LoVo (cell line): ENCODE measurements around the gene IL20RA.

Experiments used
- DNase-seq: peaks from one replicate; pipeline ENCODE4 v3.0.0-alpha.2; 2016; ENCODE audit warnings: low spot score

IL20RA gene

DNA sequence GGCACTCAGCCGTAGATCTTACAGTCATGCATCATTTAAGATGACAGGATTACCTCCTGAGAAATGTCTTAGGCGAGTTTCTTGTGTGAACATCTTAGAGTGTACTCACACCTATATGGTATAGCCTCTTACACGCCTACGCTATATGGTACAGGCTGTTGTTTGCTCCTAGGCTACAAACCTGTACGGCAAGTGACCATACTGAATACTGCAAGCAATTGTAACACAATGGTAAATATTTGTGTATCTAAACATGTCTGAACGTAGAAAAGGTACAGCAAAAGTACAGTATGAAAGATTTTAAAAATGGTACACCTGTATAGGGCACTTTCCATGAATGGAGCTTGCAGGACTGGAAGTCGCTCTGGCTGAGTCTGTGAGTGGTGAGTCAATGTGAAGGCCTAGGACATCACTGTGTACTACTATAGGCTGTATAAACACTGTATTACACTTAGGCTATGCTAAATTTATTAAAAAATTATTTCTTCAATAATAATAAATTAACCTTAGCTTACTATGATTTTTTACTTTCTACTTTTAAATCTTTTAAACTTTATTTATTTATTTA is 541 bp upstream of the IL20RA start:
- DNase-seq, result peak; percentile 44

DNA sequence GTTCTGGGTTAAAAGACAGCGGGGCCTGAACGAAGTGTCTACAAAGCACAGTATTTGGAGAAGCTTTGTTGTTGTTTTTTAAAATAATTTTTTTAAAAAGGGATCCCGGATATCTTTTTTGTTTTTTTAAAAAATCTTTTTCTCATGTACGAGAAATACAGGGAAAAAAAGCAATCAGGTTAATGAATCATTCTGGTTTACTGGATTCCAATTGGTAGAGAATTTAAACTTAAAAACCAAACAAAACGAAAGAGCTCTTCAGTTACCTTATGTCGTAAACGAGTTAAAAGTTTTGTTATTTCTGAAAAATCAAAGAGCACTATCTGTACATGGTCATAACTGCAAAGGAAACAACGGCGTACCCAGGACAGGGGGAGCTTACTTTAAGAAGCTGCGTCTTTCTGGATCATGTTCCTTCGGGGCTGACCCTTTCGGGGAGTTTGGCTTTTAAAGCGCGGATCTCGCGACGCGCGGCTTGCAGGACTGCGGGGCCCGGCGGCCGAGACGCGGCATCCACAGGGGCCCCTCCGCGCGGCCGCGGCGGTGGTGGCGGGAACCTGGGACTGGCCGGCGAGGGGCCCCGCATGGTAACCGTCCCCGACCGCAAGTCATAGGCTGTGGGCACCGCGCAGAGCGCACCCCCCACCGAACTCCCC is 927 bp downstream of the IL20RA start:
- DNase-seq, result peak; percentile 51

DNA sequence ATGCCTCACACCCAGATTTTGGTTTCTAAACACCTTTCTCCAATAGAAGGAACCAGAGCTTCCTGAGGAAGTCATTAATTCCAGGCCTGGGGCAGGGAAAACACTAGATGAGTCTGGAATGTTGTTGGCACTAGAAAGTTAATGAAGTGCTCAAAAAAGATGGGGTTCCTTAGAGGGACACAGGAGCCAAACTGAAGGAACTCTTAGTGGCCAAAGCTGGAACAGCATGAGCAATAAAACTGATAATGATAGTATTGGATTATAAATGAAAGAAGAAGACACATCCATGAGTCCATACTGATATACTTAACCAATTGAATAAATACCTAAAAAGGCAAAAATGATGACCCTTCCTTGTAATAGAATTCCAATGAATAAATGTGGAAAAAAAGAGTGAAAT is 4.4 kb downstream of the IL20RA start:
- DNase-seq, result no peak

DNA sequence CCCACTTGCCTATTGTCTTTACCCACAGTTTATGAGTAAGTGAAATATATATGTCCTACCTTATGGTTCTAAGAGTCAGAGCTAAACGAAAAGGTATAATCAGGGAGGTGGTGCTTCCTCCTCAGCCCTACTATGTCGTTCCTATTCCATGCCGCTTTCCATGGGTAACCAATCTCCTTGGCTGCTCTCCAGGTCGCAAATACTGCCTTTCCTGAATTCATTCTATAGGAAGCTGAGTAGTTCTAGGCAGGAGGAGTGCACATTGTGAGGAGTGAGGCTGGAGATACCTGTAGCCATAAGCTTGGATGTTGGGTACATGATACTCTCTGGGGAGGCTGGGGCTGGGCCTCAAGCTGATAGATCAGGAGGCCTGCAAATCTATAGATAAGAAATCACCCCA is 5.8 kb downstream of the IL20RA start:
- DNase-seq, result peak; percentile 43

DNA sequence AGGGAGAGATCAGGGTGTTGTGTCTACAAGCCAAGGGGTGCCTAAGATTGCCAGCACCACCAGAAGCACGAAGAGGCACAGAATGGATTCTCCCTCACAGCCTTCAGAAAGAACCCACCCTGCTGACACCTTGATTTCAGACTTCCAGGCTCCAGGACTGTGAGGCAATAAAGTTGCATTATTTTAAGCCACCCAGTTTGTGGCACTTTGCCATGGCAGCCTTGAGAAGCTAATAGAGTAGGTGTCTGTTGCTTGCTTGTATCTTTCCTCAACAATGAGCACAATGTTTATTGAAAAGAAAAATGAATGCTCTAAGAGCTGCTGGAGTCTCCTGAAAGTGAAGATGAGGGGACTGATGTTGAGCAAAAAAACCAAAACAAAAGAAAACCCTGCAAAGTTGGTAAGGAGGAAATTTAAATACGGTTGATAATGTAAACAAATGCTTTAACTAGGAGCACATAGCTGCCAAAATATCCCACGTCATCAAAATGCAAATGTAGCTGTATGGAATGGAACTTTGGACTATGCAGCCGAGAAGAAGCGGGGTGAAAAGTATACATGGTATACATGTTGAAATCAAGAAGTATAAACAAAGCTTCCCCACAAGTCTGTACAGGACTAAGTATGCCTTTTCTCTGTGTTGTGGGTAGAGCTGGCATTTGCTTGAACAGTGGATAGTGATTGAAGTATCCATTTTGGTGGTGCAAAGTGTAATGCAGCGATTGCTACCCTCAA is 8.0 kb downstream of the IL20RA start:
- peak; percentile 63 for DNase-seq

DNA sequence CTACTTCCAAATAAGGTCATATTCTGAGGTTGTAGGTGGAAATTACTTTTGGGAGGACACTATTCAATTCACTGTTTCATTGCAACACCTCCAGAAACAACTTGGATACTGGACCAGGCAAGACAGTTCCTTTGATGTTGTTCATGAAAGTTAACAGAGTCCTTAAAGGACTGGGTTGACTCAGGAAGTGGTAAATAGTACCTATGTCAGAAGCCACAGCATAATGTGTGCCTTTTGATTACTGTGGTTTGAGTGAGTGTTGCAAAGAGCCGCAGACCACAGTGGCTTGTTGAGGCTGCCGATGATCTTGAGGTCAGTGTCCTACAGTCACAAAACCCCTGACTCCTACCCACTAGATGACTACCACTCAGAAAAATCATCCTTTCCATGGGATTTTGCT is 10.9 kb downstream of the IL20RA start:
- peak; percentile 41 for DNase-seq

DNA sequence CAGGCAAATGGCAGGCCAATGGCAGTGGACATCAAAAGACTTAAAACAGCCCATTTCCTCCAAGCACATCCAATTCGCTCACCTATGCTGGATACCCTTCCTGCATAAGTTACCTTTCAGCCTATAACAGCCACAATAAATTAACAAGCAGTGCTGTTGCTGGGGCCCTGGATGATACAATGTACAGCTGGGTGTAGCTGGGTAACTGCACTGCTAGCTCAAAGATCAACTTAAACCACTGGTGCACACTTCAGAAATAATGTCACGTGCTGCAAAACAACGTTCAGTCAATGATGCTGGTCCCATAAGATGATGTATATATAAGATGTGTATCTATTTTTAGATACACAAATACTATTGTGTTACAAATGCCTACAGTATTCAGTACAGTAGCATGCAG is 13.6 kb downstream of the IL20RA start:
- DNase-seq, result no peak

DNA sequence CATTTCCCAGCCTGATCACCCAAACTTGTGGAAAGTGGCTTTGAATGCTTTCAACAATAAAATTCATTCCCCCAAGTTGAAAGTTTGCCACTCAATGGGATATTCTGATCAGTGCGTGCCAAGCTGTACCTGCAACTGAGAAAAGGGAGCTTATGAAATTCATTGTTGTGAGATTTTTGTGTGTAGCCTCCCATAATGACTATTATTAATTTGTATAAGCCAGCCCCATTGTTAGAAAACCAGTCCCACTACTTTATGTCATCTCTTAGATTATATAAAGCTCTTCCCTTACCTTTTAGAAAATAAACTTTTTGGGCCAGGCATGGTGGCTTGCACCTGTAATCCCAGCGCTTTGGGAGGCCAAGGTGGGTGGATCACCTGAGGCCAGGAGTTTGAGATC is 15.9 kb downstream of the IL20RA start:
- DNase-seq, result no peak

DNA sequence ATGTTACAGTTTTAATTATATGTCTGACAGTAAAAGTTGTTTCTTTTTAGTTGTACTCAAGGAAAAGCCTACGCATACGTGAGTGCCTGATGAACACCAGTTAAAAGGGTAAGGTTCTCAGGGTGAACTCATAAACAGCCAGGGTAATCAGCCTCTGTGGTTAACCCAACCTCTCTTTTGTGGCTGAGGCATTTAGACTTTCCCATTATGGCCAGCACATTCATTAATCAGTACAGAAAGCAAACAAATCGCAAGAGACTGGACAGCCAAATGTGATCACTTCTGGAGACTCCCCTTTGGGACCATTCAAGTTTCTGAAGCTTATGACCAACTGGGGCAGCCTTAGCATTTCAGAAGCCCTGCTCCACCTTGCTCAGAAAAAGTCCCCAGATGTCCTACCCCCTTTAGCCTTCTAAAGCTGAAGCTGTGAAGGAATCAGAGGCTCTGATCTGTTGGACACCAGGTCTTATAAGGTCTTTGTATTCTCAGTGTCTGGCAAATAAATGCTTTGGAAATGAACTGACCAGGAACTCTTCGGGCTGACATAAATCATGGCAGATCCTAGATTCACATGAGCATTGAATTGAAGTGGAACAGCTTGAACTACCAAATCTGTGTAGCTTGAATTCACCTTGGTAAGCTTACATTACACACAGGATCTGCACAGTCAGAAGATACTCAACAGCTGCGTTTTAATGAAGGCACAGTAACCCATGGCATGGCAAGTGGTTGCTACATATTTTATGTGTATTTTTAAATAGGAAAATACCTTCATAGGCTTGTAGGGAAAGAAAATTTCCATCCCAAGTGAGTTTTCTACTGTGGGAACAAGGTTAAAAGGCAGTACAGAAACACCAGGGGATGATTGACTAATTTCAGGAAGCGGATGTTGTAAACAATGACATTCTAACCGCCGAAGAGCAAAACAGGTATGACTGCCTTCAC is 18.7 kb downstream of the IL20RA start:
- peak; percentile 86 for DNase-seq

DNA sequence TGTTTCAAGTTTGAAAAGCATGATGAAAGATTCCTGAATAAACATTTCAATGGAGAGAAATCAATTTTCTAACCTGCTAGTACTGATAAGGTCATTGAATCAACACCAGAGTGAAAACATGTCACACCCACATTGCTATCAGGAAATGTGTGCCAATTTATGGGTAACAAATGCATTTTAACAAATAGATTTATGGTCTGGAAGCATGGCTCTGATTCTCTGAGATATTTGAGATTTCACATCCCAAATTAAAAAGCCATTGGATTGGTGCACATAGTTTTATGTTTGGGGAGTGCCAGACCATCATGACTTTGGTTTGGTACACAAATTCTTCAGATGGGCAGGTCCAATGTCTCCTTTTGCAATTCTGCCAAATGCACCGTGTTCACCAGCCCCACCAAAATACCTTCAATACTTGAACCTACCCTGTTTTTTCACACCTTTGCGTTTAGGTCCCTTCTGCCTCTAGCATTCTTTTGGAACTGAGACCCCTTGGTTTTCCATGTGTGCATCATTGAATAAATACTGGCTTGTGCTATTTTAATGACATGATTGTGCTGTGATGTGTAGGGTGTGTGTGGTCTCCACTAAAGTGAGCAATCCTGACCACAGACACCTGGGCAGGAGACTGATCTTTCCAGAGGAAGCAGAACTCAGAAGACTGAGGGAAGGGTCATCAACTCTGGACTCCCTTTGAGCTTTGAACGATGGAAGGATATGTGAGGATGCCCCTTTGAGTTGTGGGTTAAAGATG is 20.4 kb downstream of the IL20RA start:
- peak; percentile 75 for DNase-seq

DNA sequence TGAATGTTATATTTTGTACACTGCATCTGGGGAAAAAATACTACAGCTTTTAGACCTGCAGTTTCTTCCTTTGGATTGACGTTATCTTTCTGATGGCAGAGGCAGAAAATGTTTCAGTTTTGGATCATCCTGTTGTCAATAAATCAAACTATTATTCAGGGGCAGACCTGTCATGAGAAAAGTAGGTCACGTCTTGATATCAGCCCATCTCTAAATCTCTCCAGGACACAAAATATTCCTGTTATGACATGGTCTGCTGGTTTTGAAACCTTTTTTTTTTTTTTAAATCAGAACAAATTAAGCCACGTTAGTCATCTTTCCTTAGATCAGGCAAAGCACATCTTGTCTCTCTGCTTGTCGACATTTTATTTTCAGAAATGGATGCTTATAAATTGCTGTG is 24.0 kb downstream of the IL20RA start:
- no peak for DNase-seq

DNA sequence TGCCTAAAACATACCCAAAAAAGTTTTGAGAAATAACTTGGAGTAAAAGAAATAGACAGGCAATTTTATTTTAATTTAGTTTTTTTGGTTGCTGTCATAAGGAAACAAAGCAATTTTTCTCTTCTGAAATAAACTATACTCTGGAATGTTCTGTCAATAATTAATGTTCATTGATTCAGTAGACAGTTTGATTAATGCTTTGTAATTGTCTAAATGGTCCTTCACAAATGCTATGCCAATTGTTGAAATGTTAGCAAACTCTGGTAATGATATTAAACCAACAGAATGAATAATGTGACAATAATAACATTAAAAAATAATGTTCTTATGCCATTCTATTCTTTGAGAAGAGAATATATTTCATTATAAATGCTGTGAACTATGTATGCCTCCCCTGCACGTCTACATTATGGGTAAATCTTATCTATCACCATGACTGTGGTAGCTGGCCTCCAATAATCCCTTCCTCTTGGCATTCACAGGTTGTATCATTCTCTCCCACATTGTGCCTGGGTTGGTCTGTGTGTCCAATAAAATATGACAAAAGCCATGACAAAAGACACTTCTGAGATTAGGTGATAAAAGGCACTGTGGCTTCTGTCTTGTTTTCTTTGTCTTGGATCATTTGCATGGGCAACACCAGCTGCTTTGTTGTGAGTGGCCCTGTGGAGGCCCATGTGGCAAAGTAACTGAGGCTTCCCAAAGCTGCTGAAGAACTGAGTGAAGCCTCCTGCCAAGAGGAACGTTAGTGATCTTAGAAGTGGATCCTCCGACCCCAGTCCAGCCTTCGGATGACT is 25.1 kb downstream of the IL20RA start:
- no peak for DNase-seq

DNA sequence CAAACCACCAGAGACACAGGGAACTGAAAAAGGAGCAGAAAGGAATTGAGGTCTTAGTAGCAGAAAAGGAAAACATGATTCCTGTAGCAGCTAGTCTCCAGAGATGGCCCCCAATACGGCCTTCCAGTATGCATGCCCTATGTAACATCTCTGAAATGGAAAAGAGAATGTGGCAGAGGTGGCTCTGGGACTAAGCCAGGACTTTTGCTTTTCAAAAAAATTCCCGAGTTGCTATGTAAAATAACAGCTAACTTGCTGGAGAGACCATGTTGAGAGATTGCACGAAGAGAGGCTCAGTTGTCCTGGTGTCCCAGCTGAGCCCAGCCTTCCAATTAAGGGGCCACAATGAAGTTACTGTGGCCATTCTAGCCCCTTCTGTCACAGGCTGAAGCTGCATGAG is 27.7 kb downstream of the IL20RA start:
- DNase-seq, result no peak

DNA sequence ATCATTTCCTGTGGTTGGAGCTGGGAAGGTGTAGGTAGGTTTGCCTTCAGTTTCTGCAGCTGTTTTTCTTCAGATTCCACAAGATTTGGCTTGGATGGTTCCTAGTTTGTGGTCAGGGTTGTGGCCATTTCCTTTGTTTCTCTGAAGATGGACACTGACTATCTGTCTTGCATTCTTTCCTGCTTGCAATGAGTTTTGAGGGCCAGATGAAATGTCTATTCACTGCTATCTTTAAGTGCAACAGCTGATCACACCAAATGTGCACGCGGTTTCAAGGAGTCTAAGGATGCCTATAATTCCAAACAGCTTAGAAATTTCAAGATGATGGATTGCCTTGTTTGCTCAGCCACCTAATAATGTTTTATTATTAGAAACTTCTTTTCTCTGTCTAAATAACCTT is 28.4 kb downstream of the IL20RA start:
- DNase-seq, result no peak

DNA sequence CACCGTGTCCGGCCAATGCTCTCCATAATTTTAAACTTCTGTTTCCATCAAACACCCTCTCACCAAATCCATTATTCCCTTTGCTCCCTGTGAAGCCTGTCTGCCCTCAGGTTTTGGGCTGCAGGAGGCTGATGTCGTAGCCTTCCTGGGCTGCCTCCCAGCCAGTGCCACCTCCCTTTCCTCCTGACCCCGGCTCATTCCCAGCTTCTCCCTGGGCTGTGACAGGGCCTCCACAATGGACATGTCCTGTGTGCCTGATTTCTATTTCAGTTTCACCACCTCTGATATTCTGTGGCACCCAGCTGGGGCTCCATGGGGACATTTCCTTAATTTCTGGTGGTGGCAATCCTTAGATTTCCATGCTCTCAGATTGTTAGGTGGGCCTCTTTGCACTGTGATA is 28.8 kb downstream of the IL20RA start:
- no peak for DNase-seq

DNA sequence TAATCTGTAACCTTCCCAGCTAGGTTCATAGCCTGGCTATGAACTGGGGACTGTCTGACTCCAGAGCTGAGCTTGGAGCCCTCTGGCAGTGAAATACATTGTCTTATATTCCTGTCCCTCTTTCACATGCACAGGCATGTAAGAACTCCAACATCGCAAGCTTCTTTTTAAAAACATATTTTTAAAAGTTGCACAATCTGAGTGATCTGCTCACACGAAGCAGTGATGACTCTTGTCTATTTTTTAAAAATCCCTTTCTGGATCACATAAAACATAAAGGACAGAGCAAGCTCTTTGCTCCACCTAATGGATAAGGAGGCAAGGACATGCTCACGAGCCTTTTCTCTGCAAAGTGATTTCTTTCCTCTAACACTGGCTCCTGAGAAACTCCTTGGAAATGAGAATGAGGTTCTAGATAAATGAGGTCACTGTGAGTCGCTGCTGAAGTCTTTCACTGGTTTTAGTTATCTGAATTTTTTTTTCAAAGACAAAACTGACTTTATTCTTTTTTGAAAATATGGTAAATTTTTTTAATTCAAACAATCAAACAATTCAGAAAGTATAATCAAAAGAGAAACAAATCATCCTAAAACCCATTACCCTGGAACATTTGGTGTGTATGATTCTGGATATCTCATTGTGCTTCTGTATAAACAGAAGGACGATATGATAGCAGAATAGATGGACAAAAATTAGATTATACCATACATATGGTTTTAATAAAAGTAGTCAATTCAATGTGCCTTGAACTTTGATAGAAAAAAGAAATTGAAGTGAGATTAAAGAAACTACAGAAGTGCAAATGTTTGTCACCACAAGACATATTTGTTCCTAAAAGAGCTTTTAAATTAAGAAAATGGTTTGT is 30.8 kb downstream of the IL20RA start:
- peak; percentile 61 for DNase-seq

DNA sequence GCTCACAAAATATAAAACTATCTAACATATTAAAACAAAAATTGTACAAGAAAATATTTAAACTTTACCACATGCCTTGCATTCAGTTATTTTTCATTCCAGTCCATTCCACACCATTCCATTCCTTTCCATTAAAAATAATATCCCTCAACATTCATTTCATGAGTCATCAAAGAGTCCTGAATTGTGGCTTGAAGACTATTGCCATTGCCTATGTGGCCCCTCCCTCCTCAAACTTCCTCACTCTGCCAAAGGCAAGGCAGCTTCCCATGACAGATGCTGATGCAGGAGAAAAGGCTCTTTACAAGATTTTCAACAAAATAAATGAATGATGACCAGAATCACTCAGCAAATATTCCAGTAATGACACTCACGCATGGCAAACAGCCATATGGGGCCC is 31.7 kb downstream of the IL20RA start:
- no peak for DNase-seq

DNA sequence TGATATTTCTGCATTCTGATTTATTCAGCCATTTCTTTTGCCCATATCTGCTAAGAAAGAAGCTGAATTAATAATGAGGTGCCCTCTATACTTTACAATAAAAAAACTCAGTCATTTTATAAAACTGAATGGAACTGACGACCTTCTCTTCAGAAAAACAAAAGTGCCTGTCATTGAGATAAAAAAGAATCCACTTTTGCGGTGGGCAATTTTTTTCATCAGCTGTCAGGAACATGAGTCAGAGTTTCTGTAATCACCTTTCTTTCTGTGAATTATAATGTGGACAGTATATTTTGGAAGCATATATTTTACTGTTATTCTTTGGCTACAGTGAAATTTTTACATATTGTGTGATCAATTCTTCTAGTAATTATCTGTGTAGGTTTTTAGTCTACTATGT is 33.4 kb downstream of the IL20RA start:
- DNase-seq, result no peak

DNA sequence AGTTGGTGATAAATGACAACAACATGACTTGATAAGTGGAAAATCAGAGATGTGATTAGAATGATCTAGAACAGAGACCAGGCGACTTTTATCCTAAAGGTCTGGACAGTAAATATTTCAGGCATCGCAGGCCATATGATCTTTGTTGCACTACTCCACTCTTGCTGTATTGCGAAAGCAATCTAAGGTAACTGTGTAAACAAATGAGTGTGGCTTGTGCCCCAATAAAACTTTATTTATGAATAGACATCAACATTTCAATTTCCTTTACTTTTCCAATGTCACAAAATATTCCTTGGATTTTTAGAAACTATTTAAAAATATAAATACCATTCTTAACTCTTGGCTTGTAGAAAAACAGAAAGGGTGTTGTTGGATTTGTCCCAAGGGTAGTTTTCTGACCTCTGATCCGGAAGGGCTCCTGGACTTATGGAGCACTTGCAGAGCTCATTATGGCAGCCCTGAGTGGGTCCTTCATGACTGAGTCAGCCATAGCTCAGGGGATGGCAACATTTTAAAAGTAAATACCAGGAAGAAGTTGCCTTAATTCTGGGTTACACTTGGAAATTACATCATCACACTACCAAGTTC is 34.5 kb downstream of the IL20RA start:
- DNase-seq, result no peak

DNA sequence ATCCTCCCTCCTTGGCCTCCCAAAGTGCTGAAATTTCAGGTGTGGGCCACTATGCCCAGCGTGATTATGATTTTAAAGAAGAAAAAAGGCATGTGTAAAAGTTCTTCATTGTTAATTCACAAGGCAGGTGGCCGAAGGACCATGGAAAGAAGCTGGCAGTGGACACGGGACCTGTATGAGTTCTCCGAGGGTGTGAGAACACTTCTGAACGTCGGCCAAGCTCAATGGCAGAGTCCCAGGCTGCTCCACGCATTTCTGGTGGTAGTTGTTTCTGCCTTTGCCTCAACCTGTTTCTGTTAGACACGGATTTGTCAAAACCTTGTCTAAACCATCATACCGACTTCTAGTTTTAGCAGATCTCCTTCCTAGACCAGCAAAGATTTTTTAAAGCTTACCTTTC is 36.6 kb downstream of the IL20RA start:
- no peak for DNase-seq
